Osteoblast (primary cell): ENCODE measurements around the gene ZRANB3. TPM values are rescaled to one million over a fixed set of nuclear protein-coding genes. Genes with fewer than 3 reads are reported as not detected.

Source experiments
- DNase-seq: peaks from one replicate; pipeline ENCODE4 v3.0.0; 2011; ENCODE audit warnings: low spot score, mixed read lengths; ENCODE audit not compliant: insufficient read length; ENCODE audit errors: missing footprints
- H2AFZ ChIP-seq: 2 replicates; pipeline ENCODE4 v1.6.0; 2011; ENCODE audit warnings: mild to moderate bottlenecking, low read length
- H3K27ac ChIP-seq: 2 replicates; pipeline ENCODE4 v1.5.1; 2011; ENCODE audit warnings: mild to moderate bottlenecking, low read depth, low read length, moderate library complexity
- H3K27me3 ChIP-seq: 2 replicates; pipeline ENCODE4 v1.6.0; 2012; ENCODE audit warnings: mild to moderate bottlenecking, control low read depth, inconsistent platforms, low read length, moderate library complexity; ENCODE audit not compliant: insufficient read depth
- H3K36me3 ChIP-seq: 2 replicates; pipeline ENCODE4 v1.5.1; 2011; ENCODE audit warnings: mild to moderate bottlenecking, low read length, control low read depth, moderate library complexity; ENCODE audit not compliant: insufficient read depth
- H3K4me1 ChIP-seq: 2 replicates; pipeline ENCODE4 v1.5.1; 2011; ENCODE audit warnings: mild to moderate bottlenecking, low read length, control low read depth, moderate library complexity; ENCODE audit not compliant: insufficient read depth
- H3K4me2 ChIP-seq: 2 replicates; pipeline ENCODE4 v1.6.0; 2011; ENCODE audit warnings: mild to moderate bottlenecking, low read length; ENCODE audit not compliant: insufficient read depth
- H3K4me3 ChIP-seq: fragments of 200-600 bp; sonication (generic); 3 replicates; pipeline ENCODE4 v1.5.1; 2012; ENCODE audit warnings: mild to moderate bottlenecking, low read length, inconsistent platforms; ENCODE audit not compliant: insufficient read depth
- H3K79me2 ChIP-seq: 2 replicates; pipeline ENCODE4 v1.6.0; 2012; ENCODE audit warnings: mild to moderate bottlenecking, low read length, control low read depth, inconsistent platforms; ENCODE audit not compliant: insufficient read depth
- H3K9me3 ChIP-seq: 2 replicates; pipeline ENCODE4 v1.5.1; 2011; ENCODE audit warnings: low read depth, low read length, control low read depth
- H4K20me1 ChIP-seq: 2 replicates; pipeline ENCODE4 v1.6.0; 2012; ENCODE audit warnings: mild to moderate bottlenecking, low read length, control low read depth; ENCODE audit not compliant: insufficient read depth
- total RNA-seq: library from RNA; depleted of rRNA; stranded (reverse); fragments of >200 nt; gene quantifications from 2 replicates; pipeline ENCODE4 v1.2.3, GENCODE V29; 2012
- TF ChIP-seq, protein P1 (sequence below): IDR thresholded peaks from 2 replicates; pipeline ENCODE4 v1.5.1; 2011; ENCODE audit warnings: mild to moderate bottlenecking, low read depth, low read length, moderate library complexity; ENCODE audit errors: extremely low read depth

The ZRANB3 gene
- total RNA-seq, 1 donor = 9.0 TPM

DNA sequence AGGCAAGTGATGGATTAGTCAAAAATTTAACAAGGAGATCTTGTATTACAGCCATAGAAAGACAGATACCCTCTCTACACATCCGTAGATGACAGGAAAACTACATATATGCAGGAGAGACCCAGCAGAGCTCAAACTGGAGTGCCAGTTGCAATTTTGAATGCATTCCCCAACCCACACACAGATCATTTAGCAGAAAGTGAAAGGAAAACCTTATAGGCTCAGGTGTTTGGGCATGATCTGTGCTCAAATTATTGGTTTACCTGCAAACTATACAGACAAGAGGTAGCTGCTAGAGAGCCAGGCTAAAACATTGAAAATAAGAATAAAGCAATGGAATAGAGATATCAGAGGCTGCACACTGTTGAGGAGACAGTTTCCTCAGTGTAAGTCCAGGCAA is 427.2 kb downstream of the ZRANB3 start:
- Histone ChIP-seq H3K79me2 (peaks cover 31% of the 10 kb centered on the region), H3K27me3 (no peaks in the 10 kb centered on the region), H3K4me2 (no peak overlapping the region), H3K4me1 (peaks cover 3% of the 10 kb centered on the region), H3K36me3 (peaks cover 13% of the 10 kb centered on the region), H3K4me3 (no peak overlapping the region), H3K9me3 (no peaks in the 10 kb centered on the region), H4K20me1 (peaks cover 6% of the 10 kb centered on the region), H3K27ac (no peak overlapping the region), H2AFZ (no peak overlapping the region)
- no peak for DNase-seq
- TF ChIP-seq, protein P1, sequence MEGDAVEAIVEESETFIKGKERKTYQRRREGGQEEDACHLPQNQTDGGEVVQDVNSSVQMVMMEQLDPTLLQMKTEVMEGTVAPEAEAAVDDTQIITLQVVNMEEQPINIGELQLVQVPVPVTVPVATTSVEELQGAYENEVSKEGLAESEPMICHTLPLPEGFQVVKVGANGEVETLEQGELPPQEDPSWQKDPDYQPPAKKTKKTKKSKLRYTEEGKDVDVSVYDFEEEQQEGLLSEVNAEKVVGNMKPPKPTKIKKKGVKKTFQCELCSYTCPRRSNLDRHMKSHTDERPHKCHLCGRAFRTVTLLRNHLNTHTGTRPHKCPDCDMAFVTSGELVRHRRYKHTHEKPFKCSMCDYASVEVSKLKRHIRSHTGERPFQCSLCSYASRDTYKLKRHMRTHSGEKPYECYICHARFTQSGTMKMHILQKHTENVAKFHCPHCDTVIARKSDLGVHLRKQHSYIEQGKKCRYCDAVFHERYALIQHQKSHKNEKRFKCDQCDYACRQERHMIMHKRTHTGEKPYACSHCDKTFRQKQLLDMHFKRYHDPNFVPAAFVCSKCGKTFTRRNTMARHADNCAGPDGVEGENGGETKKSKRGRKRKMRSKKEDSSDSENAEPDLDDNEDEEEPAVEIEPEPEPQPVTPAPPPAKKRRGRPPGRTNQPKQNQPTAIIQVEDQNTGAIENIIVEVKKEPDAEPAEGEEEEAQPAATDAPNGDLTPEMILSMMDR = no peak

DNA sequence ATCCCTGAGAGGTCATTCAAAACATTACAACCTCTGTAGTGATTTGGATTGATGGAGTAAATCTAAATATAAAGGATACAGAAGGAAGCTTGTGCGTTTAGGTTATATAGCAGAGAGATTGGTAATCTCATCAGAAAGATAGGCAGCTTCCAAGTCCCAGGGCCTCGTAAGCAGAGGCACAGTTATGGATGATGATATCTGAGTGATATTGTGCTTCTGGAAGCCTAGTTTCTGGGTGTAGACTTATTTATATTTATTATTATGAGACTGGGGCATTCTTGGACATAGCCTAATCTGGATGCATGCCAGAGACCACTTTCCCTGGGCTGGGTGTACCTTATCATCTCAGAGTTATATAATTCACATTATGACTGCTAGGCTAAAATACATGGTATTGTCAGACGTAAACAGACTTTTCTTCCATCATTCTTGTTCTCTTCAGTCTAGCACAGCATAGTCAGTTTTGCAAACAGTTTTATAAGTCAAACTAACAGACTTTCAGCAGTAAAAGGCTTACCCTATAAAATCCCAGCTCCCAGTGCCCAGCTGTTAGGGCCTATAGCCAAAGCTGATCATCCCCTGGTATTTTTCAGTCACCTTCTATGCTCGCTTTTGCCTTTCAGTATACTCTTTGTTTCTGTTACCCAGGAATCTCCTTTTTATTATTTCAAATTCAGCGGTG is 431.1 kb downstream of the ZRANB3 start:
- peaks cover 39% of the 10 kb centered on the region for H3K79me2 ChIP-seq
- no peak overlapping the region for H3K4me2 ChIP-seq

DNA sequence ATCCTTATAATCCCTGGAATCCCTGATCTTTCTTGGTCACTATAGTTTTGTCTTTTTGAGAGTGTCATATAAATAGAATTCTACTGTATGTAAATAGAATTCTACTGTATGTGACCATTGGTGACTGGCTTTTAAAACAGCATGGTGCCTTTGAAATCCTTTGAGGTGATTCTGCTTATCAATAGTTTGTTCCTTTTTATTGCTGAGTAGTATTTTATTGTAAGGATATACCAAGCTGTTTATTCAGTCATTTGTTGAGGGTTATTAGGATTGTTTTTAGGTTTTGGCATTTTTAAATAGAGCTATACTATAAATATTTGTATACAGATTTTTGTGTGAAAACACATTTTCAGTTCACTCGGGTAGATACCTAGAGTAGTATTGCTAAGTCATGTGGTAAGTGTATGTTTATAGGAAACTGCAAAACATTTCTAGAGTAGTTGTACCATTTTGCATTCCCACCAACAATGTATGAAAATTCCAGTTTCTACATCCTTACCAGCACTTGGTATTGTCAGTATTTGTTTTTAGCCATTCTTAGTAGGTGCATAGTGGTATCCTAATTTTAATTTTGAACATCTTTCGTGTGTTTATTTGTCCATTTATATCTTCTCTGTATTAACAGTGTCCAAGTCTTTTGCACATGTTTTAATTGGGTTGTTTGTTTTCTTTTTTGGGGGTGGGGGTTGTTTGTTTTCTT is 433.3 kb downstream of the ZRANB3 start:
- TF ChIP-seq, protein P1 = no peak
- Histone ChIP-seq H3K79me2 (peaks cover 40% of the 10 kb centered on the region), H3K4me2 (no peak overlapping the region), H4K20me1 (peaks cover 6% of the 10 kb centered on the region), H2AFZ (no peak overlapping the region), H3K4me1 (peaks cover 3% of the 10 kb centered on the region), H3K27me3 (no peaks in the 10 kb centered on the region), H3K36me3 (peaks cover 24% of the 10 kb centered on the region), H3K9me3 (no peaks in the 10 kb centered on the region), H3K4me3 (no peak overlapping the region), H3K27ac (no peak overlapping the region)
- DNase-seq = no peak

More for the DNA sequence above, 431.1 kb downstream of the ZRANB3 start:
- H3K27ac ChIP-seq = no peak overlapping the region
- H3K4me1 ChIP-seq = peaks cover 3% of the 10 kb centered on the region
- H3K9me3 ChIP-seq = no peaks in the 10 kb centered on the region
- H3K27me3 ChIP-seq = no peaks in the 10 kb centered on the region
- peaks cover 21% of the 10 kb centered on the region for H3K36me3 ChIP-seq
- H2AFZ ChIP-seq = no peak overlapping the region
- H3K4me3 ChIP-seq = no peak overlapping the region
- peaks cover 6% of the 10 kb centered on the region for H4K20me1 ChIP-seq
- no peak for DNase-seq
- TF ChIP-seq, protein P1 = no peak
